HepG2 (cell line): Measurements from ENCODE around the gene ACAP3. TPM values are rescaled to one million over a fixed set of nuclear protein-coding genes. Genes with fewer than 3 reads are reported as not detected.

Source experiments
- ATAC-seq: fragments of 200-7000 bp; cut with Tn5 transposase; 3 replicates; pipeline ENCODE4 v1.9.1; 2020; ENCODE audit warnings: mild to moderate bottlenecking, moderate library complexity
- BruUV-seq: library from RNA; stranded (reverse); fragments of 400-500 nt; replicated peaks from 2 replicates; lab custom pipeline; 2021; lab: Mats Ljungman, UMichigan
- CTCF ChIA-PET: fragments of 300-600 bp; formaldehyde crosslinking; extraction: SDS; loops from one replicate; lab custom pipeline; 2021; ENCODE audit warnings: low total read pairs, inconsistent platforms, low intra/inter-chr PET ratio; lab: Yijun Ruan, JAX
- POLR2A ChIA-PET: fragments of 350-600 bp; sonication (Branson Sonifier 250); formaldehyde crosslinking; loops from one replicate; lab custom pipeline; 2020; ENCODE audit warnings: antibody characterized with exemption, inconsistent platforms; lab: Yijun Ruan, JAX
- DNase-seq: peaks from one replicate; pipeline ENCODE4 v3.0.0-alpha.2; 2015; ENCODE audit warnings: low spot score
- FAIRE-seq: peaks from 3 replicates; lab custom pipeline; 2011; peaks lifted over from hg19 to GRCh38; lab: Jason Lieb, UNC
- H2AFZ ChIP-seq: one replicate; pipeline ENCODE4 v1.6.1; 2011; ENCODE audit warnings: low read length, inconsistent platforms
- H3K27ac ChIP-seq: fragments of 300-600 bp; 3 replicates; pipeline ENCODE4 v1.8.0; 2011; ENCODE audit warnings: mixed run types, mild to moderate bottlenecking, mixed read lengths, low read length, inconsistent platforms; ENCODE audit not compliant: insufficient read depth; ENCODE audit errors: extremely low read length
- H3K27me3 ChIP-seq, 2 experiments: fragments of 200-600 bp in 1 of 2; 2 replicates in 1 of 2; 3 replicates in 1 of 2; pipeline versions ENCODE4 v1.6.0 to v1.8.0; 2011; ENCODE audit warnings: low read length in 2 of 2, mild to moderate bottlenecking in 2 of 2, moderate library complexity in 2 of 2, inconsistent platforms in 1 of 2; ENCODE audit not compliant: insufficient read depth in 2 of 2, control insufficient read depth in 1 of 2
- H3K36me3 ChIP-seq, 2 experiments: fragments of 200-600 bp in 1 of 2; replicated peaks in 1 of 2; 2 replicates in 1 of 2; 3 replicates in 1 of 2; pipeline versions ENCODE4 v1.5.1 to v1.8.0; 2011; ENCODE audit warnings: low read length in 2 of 2, inconsistent platforms in 1 of 2; ENCODE audit not compliant: insufficient read depth in 2 of 2, control insufficient read depth in 1 of 2
- H3K4me1 ChIP-seq: 2 replicates; pipeline ENCODE4 v1.5.1; 2012; ENCODE audit warnings: low read length, inconsistent platforms; ENCODE audit not compliant: insufficient read depth
- H3K4me2 ChIP-seq: 2 replicates; pipeline ENCODE4 v1.6.0; 2011; ENCODE audit warnings: low read depth, low read length, inconsistent platforms
- H3K4me3 ChIP-seq, 3 experiments: fragments of 200-600 bp in 1 of 3; sonication (generic), shearing (Covaris generic) in 1 of 3; replicated peaks in 1 of 3; 2 replicates each; pipeline ENCODE4 v1.5.1; 2011 to 2016; ENCODE audit warnings: low read length in 3 of 3, inconsistent platforms in 2 of 3, low read depth in 2 of 3, mild to moderate bottlenecking in 2 of 3, control low read depth in 1 of 3, mixed read lengths in 1 of 3; ENCODE audit not compliant: insufficient read depth in 1 of 3
- H3K79me2 ChIP-seq: one replicate; pipeline ENCODE4 v1.6.1; 2011; ENCODE audit warnings: low read length, inconsistent platforms; ENCODE audit not compliant: insufficient read depth
- H3K9ac ChIP-seq: 2 replicates; pipeline ENCODE4 v1.6.0; 2011; ENCODE audit warnings: mild to moderate bottlenecking, low read depth, low read length, inconsistent platforms; ENCODE audit not compliant: insufficient read depth
- H3K9me3 ChIP-seq: 2 replicates; pipeline ENCODE4 v1.5.1; 2012; ENCODE audit warnings: mild to moderate bottlenecking, low read length
- H4K20me1 ChIP-seq: 2 replicates; pipeline ENCODE4 v1.6.0; 2011; ENCODE audit warnings: inconsistent platforms, mild to moderate bottlenecking, low read length, moderate library complexity; ENCODE audit not compliant: insufficient read depth
- AGO1 ChIP-seq: fragments of 200-400 bp; formaldehyde crosslinking; IDR thresholded peaks from 2 replicates; pipeline ENCODE4 v1.6.1; 2017; ENCODE audit warnings: mild to moderate bottlenecking, low read depth, low read length, moderate library complexity; ENCODE audit not compliant: poor library complexity, severe bottlenecking
- BATF2 ChIP-seq: sonication (generic); formaldehyde crosslinking; IDR thresholded peaks from 2 replicates; pipeline ENCODE4 v1.8.0; 2022; ENCODE audit warnings: mild to moderate bottlenecking, missing genetic modification reagents, moderate library complexity
- ELF4 ChIP-seq: sonication (generic); formaldehyde crosslinking; IDR thresholded peaks from 2 replicates; pipeline ENCODE4 v1.5.0; 2020; ENCODE audit warnings: missing genetic modification reagents, mild to moderate bottlenecking, moderate library complexity, borderline replicate concordance
- IRF1 ChIP-seq: sonication (generic); formaldehyde crosslinking; IDR thresholded peaks from 2 replicates; pipeline ENCODE4 v1.4.0; 2020; ENCODE audit warnings: low read depth, mild to moderate bottlenecking, missing genetic modification reagents
- KAT8 ChIP-seq: IDR thresholded peaks from 2 replicates; pipeline ENCODE4 v1.6.1; 2016; ENCODE audit warnings: missing genetic modification reagents, missing compliant biosample characterization
- KDM5B ChIP-seq: sonication (generic); formaldehyde crosslinking; IDR thresholded peaks from 2 replicates; pipeline ENCODE4 v1.4.0; 2020; ENCODE audit warnings: missing genetic modification reagents, mild to moderate bottlenecking, borderline replicate concordance
- MXD4 ChIP-seq: IDR thresholded peaks from 2 replicates; pipeline ENCODE4 v1.6.1; 2016; ENCODE audit warnings: mild to moderate bottlenecking, missing biosample characterization, missing genetic modification reagents
- PAF1 ChIP-seq: IDR thresholded peaks from 2 replicates; pipeline ENCODE4 v1.6.1; 2016; ENCODE audit warnings: missing genetic modification reagents, missing compliant biosample characterization
- POLR2A ChIP-seq, 2 experiments: IDR thresholded peaks; 2 replicates each; pipeline ENCODE4 v1.6.1; 2011; ENCODE audit warnings: low read depth in 2 of 2, low read length in 2 of 2, mild to moderate bottlenecking in 1 of 2, moderate library complexity in 1 of 2; ENCODE audit not compliant: insufficient read depth in 1 of 2
- RBFOX2 ChIP-seq: fragments of 200-400 bp; formaldehyde crosslinking; IDR thresholded peaks from 2 replicates; pipeline ENCODE4 v1.6.1; 2017; ENCODE audit warnings: low read depth, mild to moderate bottlenecking, low read length
- REXO4 ChIP-seq: sonication (generic); formaldehyde crosslinking; IDR thresholded peaks from 2 replicates; pipeline ENCODE4 v1.8.0; 2022; ENCODE audit warnings: missing genetic modification reagents, mild to moderate bottlenecking, borderline replicate concordance
- ZBTB1 ChIP-seq: sonication (generic); formaldehyde crosslinking; IDR thresholded peaks from 2 replicates; pipeline ENCODE4 v1.4.0; 2020; ENCODE audit warnings: missing genetic modification reagents, borderline replicate concordance
- ZNF326 ChIP-seq: sonication (generic); formaldehyde crosslinking; IDR thresholded peaks from 2 replicates; pipeline ENCODE4 v1.4.0; 2020; ENCODE audit warnings: missing genetic modification reagents, borderline replicate concordance
- ZNF343 ChIP-seq: sonication (generic); formaldehyde crosslinking; IDR thresholded peaks from 2 replicates; pipeline ENCODE4 v1.4.0; 2020; ENCODE audit warnings: mild to moderate bottlenecking, missing genetic modification reagents
- WGBS: methylation state at CpG from one replicate; pipeline ENCODE4 v1.1.6; 2017; ENCODE audit warnings: low lambda C conversion rate; 5-methylcytosine and 5-hydroxymethylcytosine counted together
- in situ Hi-C: cut with HindIII; loops from 2 replicates; pipeline ENCODE4 v1.10.0; 2017; ENCODE audit warnings: low pct_unique_long_range_greater_than_20kb; ENCODE audit not compliant: extremely low pct_ligation_motif_present
- intact Hi-C: fragments of 100-400 bp; cut with micrococcal nuclease; formaldehyde crosslinking; loops from one replicate; pipeline ENCODE4 v1.10.0; 2022; ENCODE audit not compliant: unreplicated experiment
- polyA plus RNA-seq, 8 experiments: library from polyadenylated mRNA; depleted of rRNA in 3 of 8; stranded (reverse) in 7 of 8; unstranded in 1 of 8; fragments of >200 nt; fragmentation: Illumina TruSeq in 4 of 8; extraction: Trizol in 4 of 8; gene quantifications; 2 replicates each; pipeline versions ENCODE4 v1.2.1 to v1.2.3, GENCODE V29; 2011 to 2016; ENCODE audit warnings: low read depth in 4 of 8, missing spikeins in 1 of 8, mixed read lengths in 1 of 8; ENCODE audit not compliant: insufficient read depth in 1 of 8
- total RNA-seq, 5 experiments: library from RNA; depleted of rRNA; stranded (reverse); fragments of >200 nt; fragmentation: Illumina TruSeq; extraction: Trizol; gene quantifications; 2 replicates each; pipeline ENCODE4 v1.2.3, GENCODE V29; 2016; ENCODE audit warnings: low read depth in 1 of 5

Gene ACAP3
- total and polyA plus RNA-seq, 2 of the 13 experiments (the other 11 are each of a cell fraction or from before 2014, with no cell fraction given) = 29.4 to 50.8 TPM

GRCh38 chr1:1333551-1334241, 26.0 kb upstream of the ACAP3 start (continued):
- peak; percentile 94 for TF ChIP-seq AGO1
- no peak for TF ChIP-seq POLR2A (IDR thresholded peaks at IDR 0.05; ENCODE audit: insufficient read depth in 1 of 2, low read depth in 2 of 2, low read length in 2 of 2)
- TF ChIP-seq IRF1 (CRISPR knock-in tag) = no peak
- peak; percentile 49 for TF ChIP-seq RBFOX2
- no peak for TF ChIP-seq KAT8 (CRISPR knock-in tag)
- no peak for TF ChIP-seq REXO4 (CRISPR knock-in tag)

- no peaks in the 10 kb centered on the region for H3K9me3 ChIP-seq
- H3K27ac ChIP-seq = no peak overlapping the region
- intact Hi-C loops = no loop called here
- no peak overlapping the region for H3K9ac ChIP-seq
- ChIA-PET POLR2A (interaction anchor here (1.0 to 3.9 kb wide), 2 partner anchors 15 to 42 kb away, joined by 3 to 12 read pairs; partner anchors contain the start of genes AURKAIP1 and DVL1), CTCF (no interaction called here)
- TF ChIP-seq ELF4 (no peak), KDM5B (no peak), ZNF326 (CRISPR knock-in tag) (no peak), BATF2 (CRISPR knock-in tag) (0 out of 2 replicates have a peak, but pooled peaks have one; percentile 30), PAF1 (CRISPR knock-in tag) (no peak), ZNF343 (CRISPR knock-in tag) (0 out of 2 replicates have a peak, but pooled peaks have one; percentile 9), MXD4 (CRISPR knock-in tag) (no peak), ZBTB1 (no peak)
- BruUV-seq = no TSS peak
- peaks cover 7% of the 10 kb centered on the region; the same call in 1 of the 2 replicates for H4K20me1 ChIP-seq
- no peaks in the 10 kb centered on the region for H3K79me2 ChIP-seq
- H3K4me1 ChIP-seq = peaks cover 24% of the 10 kb centered on the region
- no peak overlapping the region for H3K4me2 ChIP-seq
- 0 out of 5 replicates have a peak, but pooled peaks cover 0 to 4% of the 10 kb centered on the region in 2 experiments for H3K27me3 ChIP-seq
- WGBS = 90% methylated on average over 18 of the region's 48 CpGs
- H2AFZ ChIP-seq = no peak overlapping the region
- 0 out of 3 replicates have a peak, but pooled peaks have one; percentile 0 for ATAC-seq
- in situ Hi-C loops = no loop called here
- FAIRE-seq = no peak
- peaks cover 0 to 3% of the 10 kb centered on the region in 2 experiments; a peak in 2 of 5 replicates for H3K36me3 ChIP-seq
- DNase-seq = no peak
- H3K4me3 ChIP-seq = no peak overlapping the region
Observed at GRCh38 chr1:1332774-1333480, 25.2 kb upstream of the ACAP3 start.
